Upper lobe of left lung (tissue), 4 donors: ENCODE data around the gene SLC5A2.

Source experiments
- POLR2A ChIP-seq, 4 donors: fragments of 450-650 bp; IDR thresholded peaks; one replicate each; pipeline ENCODE4 v1.5.1; 2016 to 2017; ENCODE audit warnings: antibody characterized with exemption in 4 of 4, mild to moderate bottlenecking in 2 of 4
- TF ChIP-seq, protein P1 (sequence below), 6 experiments: fragments of 450-650 bp in 4 of 6; fragments of 200-600 bp in 2 of 6; sonication (generic) in 2 of 6; IDR thresholded peaks; one replicate each; pipeline ENCODE4 v1.5.1; 2016 to 2019; ENCODE audit warnings: antibody characterized with exemption in 6 of 6

DNA sequence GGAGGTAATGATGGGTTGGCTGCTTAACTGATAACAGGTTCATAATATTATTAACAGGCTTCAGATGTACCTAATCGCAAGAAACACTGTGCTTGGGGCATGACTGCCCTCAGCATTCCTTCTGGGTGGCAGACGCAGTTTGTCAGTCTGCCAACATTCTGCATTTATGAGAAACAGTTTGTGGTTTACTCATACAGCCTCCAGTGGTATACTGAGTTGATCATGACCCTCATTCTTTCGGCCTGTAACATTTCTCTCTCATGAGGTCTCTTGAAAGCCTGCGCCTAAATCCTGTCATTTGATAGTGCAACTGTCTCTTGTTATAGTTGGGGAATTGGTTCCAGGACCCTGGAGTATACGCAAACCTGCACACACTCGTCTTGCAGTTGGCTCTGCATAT lies 30.2 kb downstream of the SLC5A2 start:
- TF ChIP-seq, protein P1, sequence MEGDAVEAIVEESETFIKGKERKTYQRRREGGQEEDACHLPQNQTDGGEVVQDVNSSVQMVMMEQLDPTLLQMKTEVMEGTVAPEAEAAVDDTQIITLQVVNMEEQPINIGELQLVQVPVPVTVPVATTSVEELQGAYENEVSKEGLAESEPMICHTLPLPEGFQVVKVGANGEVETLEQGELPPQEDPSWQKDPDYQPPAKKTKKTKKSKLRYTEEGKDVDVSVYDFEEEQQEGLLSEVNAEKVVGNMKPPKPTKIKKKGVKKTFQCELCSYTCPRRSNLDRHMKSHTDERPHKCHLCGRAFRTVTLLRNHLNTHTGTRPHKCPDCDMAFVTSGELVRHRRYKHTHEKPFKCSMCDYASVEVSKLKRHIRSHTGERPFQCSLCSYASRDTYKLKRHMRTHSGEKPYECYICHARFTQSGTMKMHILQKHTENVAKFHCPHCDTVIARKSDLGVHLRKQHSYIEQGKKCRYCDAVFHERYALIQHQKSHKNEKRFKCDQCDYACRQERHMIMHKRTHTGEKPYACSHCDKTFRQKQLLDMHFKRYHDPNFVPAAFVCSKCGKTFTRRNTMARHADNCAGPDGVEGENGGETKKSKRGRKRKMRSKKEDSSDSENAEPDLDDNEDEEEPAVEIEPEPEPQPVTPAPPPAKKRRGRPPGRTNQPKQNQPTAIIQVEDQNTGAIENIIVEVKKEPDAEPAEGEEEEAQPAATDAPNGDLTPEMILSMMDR (IDR thresholded peaks at IDR 0.05) = no peak
- TF ChIP-seq POLR2A (IDR thresholded peaks at IDR 0.05) = no peak
